ENCODE measurements around the gene ADARB1.

The ADARB1 gene

GRCh38 chr21:45126204-45126626, 51.8 kb downstream of the ADARB1 start:
- no peak overlapping the region for H3K4me3 ChIP-seq (ENCODE audit: low read depth, low read length)
- DNase-seq (ENCODE audit: low read depth), result no peak
- TF ChIP-seq MAX (IDR thresholded peaks at IDR 0.05; ENCODE audit: low read depth, low read length) (no peak), MYC (IDR thresholded peaks at IDR 0.05; ENCODE audit: low read depth, low read length) (no peak), CTCF (IDR thresholded peaks at IDR 0.05; ENCODE audit: low read depth, low read length) (no peak), POLR2A (IDR thresholded peaks at IDR 0.05; ENCODE audit: extremely low read depth, insufficient read length) (no peak)

GRCh38 chr21:45126983-45127382, 52.6 kb downstream of the ADARB1 start:
- DNase-seq (ENCODE audit: low read depth), result no peak

GRCh38 chr21:45127937-45128336, 53.6 kb downstream of the ADARB1 start:
- no peak for DNase-seq (ENCODE audit: low read depth)
- no peak overlapping the region for H3K4me3 ChIP-seq (ENCODE audit: low read depth, low read length)
- TF ChIP-seq MYC (IDR thresholded peaks at IDR 0.05; ENCODE audit: low read depth, low read length) (no peak), MAX (IDR thresholded peaks at IDR 0.05; ENCODE audit: low read depth, low read length) (no peak), CTCF (IDR thresholded peaks at IDR 0.05; ENCODE audit: low read depth, low read length) (no peak), POLR2A (IDR thresholded peaks at IDR 0.05; ENCODE audit: extremely low read depth, insufficient read length) (no peak)

More at GRCh38 chr21:45126983-45127382, 52.6 kb downstream of the ADARB1 start:
- H3K4me3 ChIP-seq (ENCODE audit: low read depth, low read length), result no peak overlapping the region
- TF ChIP-seq MAX (IDR thresholded peaks at IDR 0.05; ENCODE audit: low read depth, low read length) (no peak), MYC (IDR thresholded peaks at IDR 0.05; ENCODE audit: low read depth, low read length) (no peak), POLR2A (IDR thresholded peaks at IDR 0.05; ENCODE audit: extremely low read depth, insufficient read length) (no peak), CTCF (IDR thresholded peaks at IDR 0.05; ENCODE audit: low read depth, low read length) (no peak)

- TF ChIP-seq POLR2A (IDR thresholded peaks at IDR 0.05; ENCODE audit: extremely low read depth, insufficient read length), result no peak
- TF ChIP-seq MYC (IDR thresholded peaks at IDR 0.05; ENCODE audit: low read depth, low read length), result no peak; the same call in 1 of the 2 replicates
- peak; percentile 77 for TF ChIP-seq MAX (IDR thresholded peaks at IDR 0.05; ENCODE audit: low read depth, low read length)
- TF ChIP-seq CTCF (IDR thresholded peaks at IDR 0.05; ENCODE audit: low read depth, low read length), result peak; percentile 81
- peak; percentile 84 for DNase-seq (ENCODE audit: low read depth)
- H3K4me3 ChIP-seq (ENCODE audit: low read depth, low read length), result no peak overlapping the region
These were observed 54.3 kb downstream of the ADARB1 start for GRCh38 chr21:45128613-45129188.

- no peak for DNase-seq (ENCODE audit: low read depth)
- TF ChIP-seq CTCF (IDR thresholded peaks at IDR 0.05; ENCODE audit: low read depth, low read length) (no peak), MYC (IDR thresholded peaks at IDR 0.05; ENCODE audit: low read depth, low read length) (no peak), POLR2A (IDR thresholded peaks at IDR 0.05; ENCODE audit: extremely low read depth, insufficient read length) (no peak), MAX (IDR thresholded peaks at IDR 0.05; ENCODE audit: low read depth, low read length) (no peak)
- no peak overlapping the region for H3K4me3 ChIP-seq (ENCODE audit: low read depth, low read length)
These were observed 55.0 kb downstream of the ADARB1 start for GRCh38 chr21:45129189-45129923.

Measured in NB4 (cell line).